Stimulated activated CD4-positive, alpha-beta T cell treated with anti-CD3 and anti-CD28 coated beads, Interleukin-4, amount 100 ng/mL, for 4 hours (primary cell): ENCODE data around the gene AHCTF1.
"Not testable (repeated sequence)": the region's sequence is repeated elsewhere in the genome, so short reads cannot be mapped to it uniquely, and the experiment has no call there.

ENCODE experiments used
- DNase-seq, 2 experiments: peaks; one replicate each; pipeline ENCODE4 v3.0.0-alpha.2; 2020

AHCTF1 gene

GRCh38 chr1:246916026-246916923 lies 15.5 kb downstream of the AHCTF1 start:
- not testable (repeated sequence) for DNase-seq

GRCh38 chr1:246907472-246907871 lies 24.3 kb downstream of the AHCTF1 start:
- no peak for DNase-seq

- no peak for DNase-seq
These were observed 24.9 kb downstream of the AHCTF1 start for GRCh38 chr1:246906833-246907232.

GRCh38 chr1:246901874-246902273 lies 29.9 kb downstream of the AHCTF1 start:
- no peak for DNase-seq

DNA sequence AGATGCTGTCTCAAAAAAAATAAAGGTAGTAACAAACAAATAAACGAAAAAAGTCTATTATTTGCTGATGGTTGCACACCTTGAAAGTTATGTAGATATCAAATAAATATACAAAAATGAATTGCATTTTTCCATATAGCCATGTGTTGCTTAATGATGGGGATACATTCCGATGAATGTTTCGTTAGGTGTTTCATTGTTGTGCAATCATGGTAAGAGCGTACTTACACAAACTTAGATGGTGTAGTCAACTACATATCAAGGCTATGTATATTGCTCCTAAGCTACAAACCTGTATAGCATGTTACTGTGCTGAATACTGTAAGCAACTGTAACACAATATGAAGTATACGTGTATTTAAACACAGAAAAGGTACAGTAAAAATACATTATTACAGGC lies 34.4 kb downstream of the AHCTF1 start:
- DNase-seq, result no peak

DNA sequence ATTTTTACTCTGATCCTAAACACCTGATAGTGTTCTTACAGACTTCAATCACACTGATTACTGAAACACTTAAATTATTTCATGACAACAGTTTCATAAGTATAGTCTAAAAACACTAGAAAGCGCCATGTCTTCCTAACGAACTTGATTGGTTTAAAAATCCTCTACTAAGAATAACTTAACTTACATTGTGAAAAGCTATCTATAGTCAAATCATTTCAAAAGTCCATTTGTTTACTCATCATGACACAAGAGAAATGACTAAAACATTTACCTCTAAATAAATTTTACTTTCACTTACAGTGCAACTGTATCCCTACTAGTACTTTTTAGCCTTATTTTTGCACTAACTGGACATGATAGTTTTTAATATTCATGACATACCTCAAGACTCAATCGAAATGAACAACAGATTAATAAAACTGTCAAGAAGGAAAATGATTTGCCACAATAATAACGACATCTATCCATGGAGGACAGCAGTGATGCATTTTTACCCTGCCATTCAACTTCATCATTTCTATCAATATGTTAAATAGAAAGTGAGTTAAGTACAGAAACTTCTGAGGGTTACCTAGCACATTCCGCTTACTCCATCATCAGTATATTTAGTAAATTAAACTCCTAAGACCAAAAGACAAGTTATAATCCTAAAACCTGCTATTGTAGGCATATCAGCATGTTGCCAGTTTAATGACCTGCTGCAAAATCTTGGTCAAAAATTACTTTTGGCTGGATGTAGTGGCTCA lies 38.4 kb downstream of the AHCTF1 start:
- no peak for DNase-seq

DNA sequence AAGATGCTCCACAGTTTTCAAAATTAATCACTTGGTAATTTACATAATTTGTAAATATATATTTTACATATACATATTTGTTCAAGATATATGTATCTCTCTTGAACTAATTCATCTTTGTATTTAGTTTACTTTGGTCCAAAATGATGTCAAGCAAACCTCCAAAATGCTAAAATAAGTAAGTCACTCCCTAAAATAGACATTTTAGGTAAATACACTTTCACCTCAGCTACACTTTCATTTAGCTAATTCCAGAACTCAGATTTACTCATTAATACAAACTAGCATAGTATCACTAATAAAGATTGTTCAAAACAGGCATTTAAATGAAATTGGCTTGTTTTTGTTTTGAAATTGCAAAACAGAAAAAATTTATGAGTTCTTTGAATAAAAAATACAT lies 40.6 kb downstream of the AHCTF1 start:
- no peak for DNase-seq

DNA sequence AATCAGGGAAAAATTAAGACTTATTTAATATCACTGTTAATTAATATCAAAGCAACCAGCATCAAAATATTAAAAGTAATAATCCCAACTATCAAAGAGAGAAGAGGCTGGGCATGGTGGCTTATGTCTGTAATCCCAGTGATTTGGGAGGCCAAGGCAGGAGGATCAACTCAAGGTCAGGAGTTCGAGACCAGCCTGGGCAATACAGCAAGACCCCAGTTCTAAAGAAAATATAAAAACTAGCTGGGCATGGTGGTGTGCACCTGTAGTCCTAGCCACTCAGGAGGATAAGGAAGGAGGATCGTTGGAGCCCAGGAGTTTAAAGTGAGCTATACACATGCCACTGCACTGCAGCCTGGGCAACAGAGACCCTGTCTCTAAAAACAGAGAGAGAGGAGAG lies 43.2 kb downstream of the AHCTF1 start:
- DNase-seq, result no peak

GRCh38 chr1:246885389-246885788 lies 46.4 kb downstream of the AHCTF1 start:
- DNase-seq, result not testable (repeated sequence)

- DNase-seq, result no peak
These were observed 53.2 kb downstream of the AHCTF1 start for GRCh38 chr1:246878551-246878950.

DNA sequence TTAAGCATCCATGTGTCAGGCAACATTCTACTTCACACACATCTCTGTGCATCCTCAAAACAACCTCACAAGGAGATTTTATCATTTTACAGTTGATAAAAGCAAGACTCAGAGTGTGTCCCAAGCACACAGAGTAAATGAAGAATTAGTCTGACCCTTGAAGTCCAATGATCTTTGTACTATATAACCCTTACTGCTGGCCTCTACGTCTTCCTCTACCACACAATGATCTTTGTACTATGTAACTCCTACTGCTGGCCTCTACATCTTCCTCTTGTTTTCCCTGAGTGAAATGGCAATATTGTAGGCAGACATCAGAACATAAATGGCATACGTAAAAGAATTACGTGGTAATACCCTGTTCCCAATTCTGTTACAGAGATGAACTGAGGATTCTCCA lies 55.3 kb downstream of the AHCTF1 start:
- DNase-seq, result no peak

- DNase-seq, result no peak
These were observed 56.4 kb downstream of the AHCTF1 start for GRCh38 chr1:246875041-246876026.

- no peak for DNase-seq
These were observed 65.8 kb downstream of the AHCTF1 start for GRCh38 chr1:246865921-246866320.

- DNase-seq, result not testable (repeated sequence)
These were observed 68.0 kb downstream of the AHCTF1 start for GRCh38 chr1:246863791-246864190.

- no peak for DNase-seq
These were observed 71.3 kb downstream of the AHCTF1 start for GRCh38 chr1:246860401-246860800.

- no peak for DNase-seq
These were observed 75.4 kb downstream of the AHCTF1 start for GRCh38 chr1:246856371-246856770.

GRCh38 chr1:246850640-246851039 lies 81.1 kb downstream of the AHCTF1 start:
- not testable (repeated sequence) for DNase-seq

DNA sequence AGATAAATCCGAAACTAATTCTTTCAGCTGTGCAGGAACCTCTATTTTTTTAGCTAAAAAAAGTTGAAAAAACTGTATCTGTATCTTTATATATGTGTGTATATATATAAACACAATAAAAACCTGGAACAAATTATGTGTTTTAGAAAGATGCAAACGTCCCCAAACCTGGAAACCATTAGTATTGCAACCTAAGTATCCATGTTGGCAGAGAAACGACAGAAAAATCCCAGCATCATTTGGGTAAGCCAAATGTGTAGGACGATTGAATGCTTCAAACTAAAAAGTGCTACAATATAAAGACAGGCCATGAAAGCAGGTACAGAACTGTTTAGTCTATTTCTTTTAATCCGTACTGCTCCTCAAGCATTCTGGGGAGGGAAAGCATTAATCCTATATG lies 87.9 kb downstream of the AHCTF1 start:
- no peak for DNase-seq

- DNase-seq, result not testable (repeated sequence)
These were observed 91.0 kb downstream of the AHCTF1 start for GRCh38 chr1:246840761-246841160.

GRCh38 chr1:246838118-246838456 lies 93.7 kb downstream of the AHCTF1 start:
- no peak for DNase-seq

DNA sequence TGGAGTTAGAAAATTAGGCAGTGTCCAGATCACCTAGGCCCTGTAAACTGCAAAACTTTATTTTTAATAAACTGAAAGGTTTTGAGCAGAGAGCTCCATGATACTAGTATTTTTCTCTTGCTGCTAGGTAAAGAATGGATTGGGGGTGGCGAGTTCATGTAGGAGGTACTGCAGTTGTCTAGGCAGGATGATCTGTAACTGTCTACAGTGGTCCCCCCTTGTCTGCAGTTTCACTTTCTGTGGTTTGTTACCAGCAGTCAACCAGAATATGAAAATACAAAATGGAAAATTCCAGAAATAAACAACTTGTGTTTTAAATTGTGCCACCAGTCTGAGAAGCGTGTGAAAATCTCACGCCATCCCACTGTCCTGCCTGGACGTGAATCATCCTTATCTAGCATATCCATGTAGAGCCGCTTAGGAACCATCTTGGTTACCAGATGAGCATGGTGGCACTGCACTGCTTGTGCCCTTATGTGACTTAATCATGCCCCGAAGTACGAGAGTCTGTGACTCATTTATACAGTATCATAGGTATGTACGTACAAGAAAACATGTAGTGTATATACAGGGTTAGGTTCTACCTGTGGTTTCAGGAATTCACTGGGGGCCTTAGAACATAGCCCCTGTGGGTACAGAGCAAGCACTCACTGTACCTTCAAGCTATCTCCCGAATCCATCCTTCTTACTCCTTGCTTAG lies 94.2 kb downstream of the AHCTF1 start:
- no peak for DNase-seq
